H9 (cell line): ENCODE results near the gene NUP54. TPM values are rescaled to one million over a fixed set of nuclear protein-coding genes. Genes with fewer than 3 reads are reported as not detected.

Experiments used
- DNase-seq: peaks from one replicate; pipeline ENCODE4 v3.0.0-alpha.2; 2017
- H2AFZ ChIP-seq: one replicate; pipeline ENCODE4 v1.6.1; 2013; ENCODE audit warnings: mild to moderate bottlenecking, low read length, control low read depth, moderate library complexity
- H2AK5ac ChIP-seq: 2 replicates; pipeline ENCODE4 v1.6.1; 2013; ENCODE audit warnings: low read length, control low read depth, mixed read lengths; ENCODE audit not compliant: insufficient read length
- H2BK120ac ChIP-seq: one replicate; pipeline ENCODE4 v1.6.1; 2013; ENCODE audit warnings: low read depth, mild to moderate bottlenecking, low read length, control low read depth, inconsistent platforms; ENCODE audit not compliant: poor library complexity, severe bottlenecking
- H2BK12ac ChIP-seq: 2 replicates; pipeline ENCODE4 v1.6.1; 2013; ENCODE audit warnings: low read length, control low read depth, mixed read lengths, low read depth; ENCODE audit not compliant: insufficient read length
- H2BK15ac ChIP-seq: 2 replicates; pipeline ENCODE4 v1.6.1; 2013; ENCODE audit warnings: low read depth, low read length, control low read depth
- H2BK20ac ChIP-seq: one replicate; pipeline ENCODE4 v1.6.1; 2013; ENCODE audit warnings: low read depth, mild to moderate bottlenecking, low read length, control low read depth, inconsistent platforms; ENCODE audit not compliant: poor library complexity, severe bottlenecking
- H2BK5ac ChIP-seq: 2 replicates; pipeline ENCODE4 v1.6.1; 2013; ENCODE audit warnings: low read length, control low read depth, mixed read lengths; ENCODE audit not compliant: insufficient read length
- H3K14ac ChIP-seq: 2 replicates; pipeline ENCODE4 v1.6.1; 2013; ENCODE audit warnings: low read length, control low read depth; ENCODE audit not compliant: insufficient read depth
- H3K18ac ChIP-seq: 2 replicates; pipeline ENCODE4 v1.6.1; 2013; ENCODE audit warnings: low read depth, mild to moderate bottlenecking, mixed read lengths, low read length, control low read depth; ENCODE audit not compliant: insufficient read length
- H3K23ac ChIP-seq: 2 replicates; pipeline ENCODE4 v1.6.1; 2013; ENCODE audit warnings: low read length, control low read depth, mixed read lengths, low read depth; ENCODE audit not compliant: insufficient read length
- H3K23me2 ChIP-seq: 2 replicates; pipeline ENCODE4 v1.6.1; 2013; ENCODE audit warnings: low read depth, mild to moderate bottlenecking, mixed read lengths, low read length, control low read depth; ENCODE audit not compliant: insufficient read length, poor library complexity, severe bottlenecking
- H3K27ac ChIP-seq: 2 replicates; pipeline ENCODE4 v1.5.1; 2013; ENCODE audit warnings: low read length, control low read depth, mixed read lengths, low read depth; ENCODE audit not compliant: insufficient read length
- H3K27me3 ChIP-seq: 2 replicates; pipeline ENCODE4 v1.6.1; 2013; ENCODE audit warnings: low read length, control low read depth, inconsistent platforms; ENCODE audit not compliant: insufficient read depth
- H3K4ac ChIP-seq: 2 replicates; pipeline ENCODE4 v1.6.1; 2013; ENCODE audit warnings: low read depth, mild to moderate bottlenecking, control low read depth, inconsistent platforms, low read length, moderate library complexity
- H3K4me1 ChIP-seq: 2 replicates; pipeline ENCODE4 v1.6.1; 2013; ENCODE audit warnings: low read length, control low read depth, inconsistent platforms; ENCODE audit not compliant: insufficient read depth
- H3K4me2 ChIP-seq: 2 replicates; pipeline ENCODE4 v1.6.1; 2013; ENCODE audit warnings: low read length, control low read depth, mixed read lengths; ENCODE audit not compliant: insufficient read length, insufficient read depth
- H3K56ac ChIP-seq: 2 replicates; pipeline ENCODE4 v1.6.1; 2013; ENCODE audit warnings: low read depth, mild to moderate bottlenecking, mixed read lengths, low read length, control low read depth; ENCODE audit not compliant: insufficient read length
- H3K79me1 ChIP-seq: 2 replicates; pipeline ENCODE4 v1.6.1; 2013; ENCODE audit warnings: low read depth, mild to moderate bottlenecking, moderate library complexity, low read length, control low read depth, inconsistent platforms; ENCODE audit not compliant: insufficient read depth, poor library complexity, severe bottlenecking
- H3K79me2 ChIP-seq: 2 replicates; pipeline ENCODE4 v1.6.1; 2013; ENCODE audit warnings: low read length, control low read depth, inconsistent platforms; ENCODE audit not compliant: insufficient read depth
- H3K9ac ChIP-seq: 2 replicates; pipeline ENCODE4 v1.6.1; 2013; ENCODE audit warnings: low read length, control low read depth, mixed read lengths; ENCODE audit not compliant: insufficient read length; ENCODE audit errors: extremely low read depth
- H3K9me3 ChIP-seq: one replicate; pipeline ENCODE4 v1.6.1; 2013; ENCODE audit warnings: low read depth, low read length, inconsistent platforms; ENCODE audit not compliant: control insufficient read depth
- H3T11ph ChIP-seq: one replicate; pipeline ENCODE4 v1.6.1; 2013; ENCODE audit warnings: mild to moderate bottlenecking, low read length, control low read depth, inconsistent platforms
- H4K20me1 ChIP-seq: one replicate; pipeline ENCODE4 v1.6.1; 2013; ENCODE audit not compliant: control insufficient read depth, insufficient read length, insufficient read depth
- H4K5ac ChIP-seq: 2 replicates; pipeline ENCODE4 v1.6.1; 2013; ENCODE audit warnings: low read depth, mild to moderate bottlenecking, mixed read lengths, low read length, control low read depth; ENCODE audit not compliant: insufficient read length
- H4K8ac ChIP-seq: replicated peaks from 2 replicates; pipeline ENCODE4 v1.6.1; 2013; ENCODE audit warnings: low read length, control low read depth, mixed read lengths, low read depth; ENCODE audit not compliant: insufficient read length
- H4K91ac ChIP-seq: 2 replicates; pipeline ENCODE4 v1.6.1; 2013; ENCODE audit warnings: low read depth, mild to moderate bottlenecking, moderate library complexity, mixed read lengths, low read length, control low read depth; ENCODE audit not compliant: insufficient read length
- H3K27ac Mint-ChIP-seq, 3 experiments: 2 replicates in 2 of 3; 3 replicates in 1 of 3; pipeline ENCODE4 v1.8.0; 2020 to 2021; ENCODE audit warnings: mixed read lengths in 3 of 3, mild to moderate bottlenecking in 1 of 3, moderate library complexity in 1 of 3
- H3K27me3 Mint-ChIP-seq: 2 replicates; pipeline ENCODE4 v1.8.0; 2021; ENCODE audit warnings: low read depth, mild to moderate bottlenecking, moderate library complexity, mixed read lengths
- H3K36me3 Mint-ChIP-seq, 3 experiments: 2 replicates in 2 of 3; 3 replicates in 1 of 3; pipeline ENCODE4 v1.8.0; 2020 to 2021; ENCODE audit warnings: low read depth in 3 of 3, mixed read lengths in 3 of 3; ENCODE audit not compliant: insufficient read depth in 1 of 3
- H3K4me1 Mint-ChIP-seq, 2 experiments: 2 replicates each; pipeline ENCODE4 v1.8.0; 2020; ENCODE audit warnings: mixed read lengths in 2 of 2
- H3K4me3 Mint-ChIP-seq, 2 experiments: 2 replicates in 1 of 2; 3 replicates in 1 of 2; pipeline ENCODE4 v1.8.0; 2020 to 2021; ENCODE audit warnings: mild to moderate bottlenecking in 2 of 2, mixed read lengths in 2 of 2, moderate library complexity in 1 of 2
- H3K9me3 Mint-ChIP-seq, 2 experiments: 2 replicates in 1 of 2; 3 replicates in 1 of 2; pipeline ENCODE4 v1.8.0; 2020; ENCODE audit warnings: mild to moderate bottlenecking in 2 of 2, mixed read lengths in 2 of 2, moderate library complexity in 1 of 2
- WGBS: extraction: QIAGEN DNeasy Blood & Tissue Kit; methylation state at CpG from one replicate; pipeline ENCODE4 v1.1.7; 2013; ENCODE audit warnings: missing lambda C conversion rate, low lambda C conversion rate, mixed read lengths; ENCODE audit not compliant: insufficient read length; ENCODE audit errors: extremely low coverage; 5-methylcytosine and 5-hydroxymethylcytosine counted together
- total RNA-seq: library from RNA; stranded (reverse); gene quantifications from 2 replicates; pipeline ENCODE4 v1.2.1, GENCODE V29; 2021
- TF ChIP-seq, protein P1 (sequence below): fragments of 200-600 bp; sonication (generic); conservative IDR thresholded peaks from 3 replicates; pipeline ENCODE4 v1.8.0; 2021; ENCODE audit warnings: antibody characterized with exemption, mild to moderate bottlenecking

NUP54 gene
- total RNA-seq, 1 experiment from 2014 or later = 129 TPM

DNA sequence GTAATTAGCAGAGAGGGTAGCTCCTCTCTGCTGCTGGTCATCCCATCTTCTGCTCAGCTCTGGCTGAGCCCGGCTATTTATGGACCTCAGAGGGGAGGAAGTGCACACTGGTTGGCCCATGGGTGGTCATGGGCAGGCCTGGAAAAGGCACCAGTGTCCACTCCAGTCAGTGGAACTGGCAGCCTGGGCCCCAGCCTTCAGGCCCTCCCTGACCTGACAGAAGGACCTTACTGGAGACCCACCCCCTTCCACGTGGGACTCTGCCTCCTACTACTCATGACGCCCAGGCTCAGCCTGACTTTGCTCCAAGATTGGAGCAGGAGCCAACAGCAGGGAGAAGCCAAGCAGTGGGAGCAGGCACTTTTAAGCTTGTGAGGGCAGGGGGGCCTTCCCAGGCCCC lies 81.7 kb downstream of the NUP54 start:
- Histone ChIP-seq H4K20me1 (no peaks in the 10 kb centered on the region), H3K4ac (no peak overlapping the region), H3K79me2 (no peaks in the 10 kb centered on the region), H3K18ac (no peak overlapping the region), H4K91ac (no peak overlapping the region), H3K79me1 (no peaks in the 10 kb centered on the region), H2AK5ac (no peak overlapping the region), H2BK5ac (no peak overlapping the region), H3K4me2 (no peak overlapping the region), H2BK120ac (no peak overlapping the region), H3K9me3 (no peaks in the 10 kb centered on the region), H3K14ac (no peak overlapping the region), H2AFZ (no peak overlapping the region), H2BK12ac (no peak overlapping the region), H2BK20ac (no peak overlapping the region), H3K23me2 (no peaks in the 10 kb centered on the region), H3K9ac (no peak overlapping the region), H3K27me3 (no peaks in the 10 kb centered on the region), H3T11ph (no peak overlapping the region), H2BK15ac (no peak overlapping the region), H3K27ac (no peak overlapping the region), H3K56ac (no peak overlapping the region), H4K5ac (no peak overlapping the region), H3K23ac (no peak overlapping the region), H3K4me1 (no peaks in the 10 kb centered on the region), H4K8ac (no peak overlapping the region)
- WGBS = no CpG with 5 or more reads among the region's 3 CpGs
- no peak for DNase-seq
- Mint-ChIP-seq H3K27ac (no peak overlapping the region), H3K4me1 (peaks cover 2 to 4% of the 10 kb centered on the region in 2 experiments; a peak in 3 of 4 replicates), H3K27me3 (no peaks in the 10 kb centered on the region), H3K9me3 (peaks cover 0 to 1% of the 10 kb centered on the region in 2 experiments; a peak in 2 of 5 replicates), H3K36me3 (no peaks in the 10 kb centered on the region), H3K4me3 (no peak overlapping the region)
- TF ChIP-seq, protein P1, sequence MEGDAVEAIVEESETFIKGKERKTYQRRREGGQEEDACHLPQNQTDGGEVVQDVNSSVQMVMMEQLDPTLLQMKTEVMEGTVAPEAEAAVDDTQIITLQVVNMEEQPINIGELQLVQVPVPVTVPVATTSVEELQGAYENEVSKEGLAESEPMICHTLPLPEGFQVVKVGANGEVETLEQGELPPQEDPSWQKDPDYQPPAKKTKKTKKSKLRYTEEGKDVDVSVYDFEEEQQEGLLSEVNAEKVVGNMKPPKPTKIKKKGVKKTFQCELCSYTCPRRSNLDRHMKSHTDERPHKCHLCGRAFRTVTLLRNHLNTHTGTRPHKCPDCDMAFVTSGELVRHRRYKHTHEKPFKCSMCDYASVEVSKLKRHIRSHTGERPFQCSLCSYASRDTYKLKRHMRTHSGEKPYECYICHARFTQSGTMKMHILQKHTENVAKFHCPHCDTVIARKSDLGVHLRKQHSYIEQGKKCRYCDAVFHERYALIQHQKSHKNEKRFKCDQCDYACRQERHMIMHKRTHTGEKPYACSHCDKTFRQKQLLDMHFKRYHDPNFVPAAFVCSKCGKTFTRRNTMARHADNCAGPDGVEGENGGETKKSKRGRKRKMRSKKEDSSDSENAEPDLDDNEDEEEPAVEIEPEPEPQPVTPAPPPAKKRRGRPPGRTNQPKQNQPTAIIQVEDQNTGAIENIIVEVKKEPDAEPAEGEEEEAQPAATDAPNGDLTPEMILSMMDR = no peak

Other genes starting within 250 kb of the NUP54 start
- not detected in 2 replicates for gene PPEF2, start 245.9 kb downstream of the NUP54 start, total RNA-seq
- 2.7 and 3.2 TPM in 2 replicates for gene NAAA, start 207.4 kb downstream of the NUP54 start, total RNA-seq
- gene SDAD1, start 157.5 kb downstream of the NUP54 start, total RNA-seq = 79.3 and 80.6 TPM in 2 replicates
- gene CXCL9, start 140.9 kb downstream of the NUP54 start, total RNA-seq = not detected in 2 replicates
- not detected in 2 replicates for gene CXCL10, start 124.9 kb downstream of the NUP54 start, total RNA-seq
- gene CXCL11, start 112.3 kb downstream of the NUP54 start, total RNA-seq = not detected in 2 replicates
- gene ART3, start 73.7 kb downstream of the NUP54 start, total RNA-seq = 0.33 and 0.74 TPM in 2 replicates
- 35.4 and 36.4 TPM in 2 replicates for gene SCARB2, start 65.4 kb upstream of the NUP54 start, total RNA-seq
- 1.0 and 2.0 TPM in 2 replicates for gene FAM47E, start 103.3 kb upstream of the NUP54 start, total RNA-seq
- 1.1 TPM in 2 replicates for gene STBD1, start 158.3 kb upstream of the NUP54 start, total RNA-seq